Omental fat pad (tissue), 4 donors: ENCODE data around the gene PDZRN4. TPM values are rescaled to one million over a fixed set of nuclear protein-coding genes. Genes with fewer than 3 reads are reported as not detected.
"Not testable (repeated sequence)": the region's sequence is repeated elsewhere in the genome, so short reads cannot be mapped to it uniquely, and the experiment has no call there.

ENCODE experiments used
- ATAC-seq: fragments of 150-250 bp; one replicate; pipeline ENCODE4 v1.9.1; 2016; ENCODE audit warnings: mild to moderate bottlenecking, moderate library complexity; ENCODE audit not compliant: low FRiP score
- DNase-seq: peaks from one replicate; pipeline ENCODE4 v3.0.0-alpha.2; 2019; ENCODE audit warnings: low spot score
- total RNA-seq, 4 donors: library from RNA; depleted of rRNA; stranded (reverse); fragments of >200 nt; gene quantifications; one replicate each; pipeline ENCODE4 v1.1.0, GENCODE V29; 2016
- TF ChIP-seq, protein P1 (sequence below), 3 donors: fragments of 450-650 bp; IDR thresholded peaks; one replicate each; pipeline ENCODE4 v1.5.1; 2016 to 2017; ENCODE audit warnings: antibody characterized with exemption in 3 of 3, mild to moderate bottlenecking in 3 of 3, moderate library complexity in 2 of 3

Gene PDZRN4
- total RNA-seq, 4 donors from 2014 or later: 1.0 to 9.7 (median 4.3) TPM

- TF ChIP-seq, protein P1, sequence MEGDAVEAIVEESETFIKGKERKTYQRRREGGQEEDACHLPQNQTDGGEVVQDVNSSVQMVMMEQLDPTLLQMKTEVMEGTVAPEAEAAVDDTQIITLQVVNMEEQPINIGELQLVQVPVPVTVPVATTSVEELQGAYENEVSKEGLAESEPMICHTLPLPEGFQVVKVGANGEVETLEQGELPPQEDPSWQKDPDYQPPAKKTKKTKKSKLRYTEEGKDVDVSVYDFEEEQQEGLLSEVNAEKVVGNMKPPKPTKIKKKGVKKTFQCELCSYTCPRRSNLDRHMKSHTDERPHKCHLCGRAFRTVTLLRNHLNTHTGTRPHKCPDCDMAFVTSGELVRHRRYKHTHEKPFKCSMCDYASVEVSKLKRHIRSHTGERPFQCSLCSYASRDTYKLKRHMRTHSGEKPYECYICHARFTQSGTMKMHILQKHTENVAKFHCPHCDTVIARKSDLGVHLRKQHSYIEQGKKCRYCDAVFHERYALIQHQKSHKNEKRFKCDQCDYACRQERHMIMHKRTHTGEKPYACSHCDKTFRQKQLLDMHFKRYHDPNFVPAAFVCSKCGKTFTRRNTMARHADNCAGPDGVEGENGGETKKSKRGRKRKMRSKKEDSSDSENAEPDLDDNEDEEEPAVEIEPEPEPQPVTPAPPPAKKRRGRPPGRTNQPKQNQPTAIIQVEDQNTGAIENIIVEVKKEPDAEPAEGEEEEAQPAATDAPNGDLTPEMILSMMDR (IDR thresholded peaks at IDR 0.05): no peak
- DNase-seq: no peak
- ATAC-seq: no peak
These were observed 89.8 kb downstream of the PDZRN4 start for GRCh38 chr12:41277946-41278267.

DNA sequence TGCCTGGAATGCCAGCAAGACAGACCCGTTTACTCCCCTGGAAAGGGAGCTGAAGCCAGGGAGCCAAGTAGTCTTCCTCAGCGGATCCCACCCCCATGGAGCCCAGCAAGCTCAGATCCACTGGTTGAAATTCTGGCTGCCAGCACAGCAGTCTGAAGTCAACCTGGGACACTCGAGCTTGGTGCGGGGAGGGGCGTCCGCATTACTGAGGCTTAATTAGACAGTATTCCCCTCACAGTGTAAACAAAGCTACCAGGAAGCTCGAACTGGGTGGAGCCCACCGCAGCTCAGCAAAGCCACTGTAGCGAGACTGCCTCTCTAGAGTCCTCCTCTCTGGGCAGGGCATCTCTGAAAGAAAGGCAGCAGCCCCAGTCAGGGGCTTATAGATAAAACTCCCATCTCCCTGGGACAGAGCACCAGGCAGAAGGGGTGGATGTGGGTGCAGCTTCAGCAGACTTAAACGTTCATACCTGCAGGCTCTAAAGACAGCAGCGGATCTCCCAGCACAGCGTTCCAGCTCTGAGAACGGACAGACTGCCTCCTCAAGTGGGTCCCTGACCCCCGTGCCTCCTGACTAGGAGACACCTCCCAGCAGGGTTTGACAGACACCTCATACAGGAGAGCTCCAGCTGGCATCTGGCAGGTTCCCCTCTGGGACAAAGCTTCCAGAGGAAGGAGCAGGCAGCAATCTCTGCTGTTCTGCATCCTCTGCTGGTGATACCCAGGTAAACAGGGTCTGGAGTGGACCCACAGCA, 92.4 kb downstream of the PDZRN4 start:
- not testable (repeated sequence) for DNase-seq, ATAC-seq

DNA sequence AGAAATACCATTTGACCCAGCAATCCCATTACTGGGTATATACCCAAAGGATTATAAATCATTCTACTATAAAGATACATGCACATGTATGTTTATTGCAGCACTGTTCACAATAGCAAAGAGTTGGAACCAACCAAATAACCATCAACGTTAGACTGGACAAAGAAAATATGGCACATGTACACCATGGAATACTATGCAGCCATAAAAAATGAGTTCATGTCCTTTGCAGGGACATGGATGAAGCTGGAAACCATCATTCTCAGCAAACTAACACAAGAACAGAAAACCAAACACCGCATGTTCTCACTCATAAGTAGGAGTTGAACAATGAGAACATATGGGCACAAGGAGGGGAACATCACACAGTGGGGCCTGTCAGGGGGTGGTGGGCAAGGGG, 97.3 kb downstream of the PDZRN4 start:
- ATAC-seq, DNase-seq: not testable (repeated sequence)

- DNase-seq: no peak
- no peak for ATAC-seq
- TF ChIP-seq, protein P1 (IDR thresholded peaks at IDR 0.05): no peak
These were observed 98.3 kb downstream of the PDZRN4 start for GRCh38 chr12:41286426-41286825.

GRCh38 chr12:41287500-41288141, 99.5 kb downstream of the PDZRN4 start:
- TF ChIP-seq, protein P1 (IDR thresholded peaks at IDR 0.05): no peak
- ATAC-seq: no peak
- DNase-seq: no peak

DNA sequence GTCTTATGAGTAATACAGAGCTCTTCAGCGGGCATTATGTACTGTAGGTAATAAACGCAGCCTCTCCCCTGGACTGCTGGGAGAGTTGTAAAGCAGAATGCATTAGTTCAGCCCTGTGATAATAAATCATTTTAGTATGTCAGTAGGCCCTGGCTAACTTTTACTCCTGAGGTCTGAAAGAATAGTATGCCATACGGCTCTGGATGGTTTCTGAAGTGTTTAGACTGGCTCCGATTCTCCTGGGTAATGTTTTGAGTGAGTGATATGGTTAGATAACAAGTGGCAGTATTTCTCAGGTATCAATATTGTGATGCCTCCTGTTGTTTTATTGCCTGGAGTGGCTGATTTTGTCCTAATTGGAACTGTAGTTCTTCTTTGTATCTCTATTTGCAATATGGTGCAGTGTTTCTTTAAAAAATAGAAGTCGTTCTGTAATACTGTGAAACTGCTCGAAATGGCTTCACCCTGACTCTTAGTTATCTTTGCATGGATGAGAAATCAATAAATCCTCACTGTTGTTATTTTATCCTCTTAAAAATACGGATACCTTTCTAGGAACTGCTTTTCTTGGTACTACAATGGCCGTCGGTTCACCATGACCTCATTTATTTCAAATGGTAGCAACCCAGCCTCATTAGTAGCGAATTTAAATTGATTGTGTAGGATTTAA, 100.2 kb downstream of the PDZRN4 start:
- DNase-seq (no peak), ATAC-seq (no peak)
- TF ChIP-seq, protein P1 (IDR thresholded peaks at IDR 0.05): no peak

DNA sequence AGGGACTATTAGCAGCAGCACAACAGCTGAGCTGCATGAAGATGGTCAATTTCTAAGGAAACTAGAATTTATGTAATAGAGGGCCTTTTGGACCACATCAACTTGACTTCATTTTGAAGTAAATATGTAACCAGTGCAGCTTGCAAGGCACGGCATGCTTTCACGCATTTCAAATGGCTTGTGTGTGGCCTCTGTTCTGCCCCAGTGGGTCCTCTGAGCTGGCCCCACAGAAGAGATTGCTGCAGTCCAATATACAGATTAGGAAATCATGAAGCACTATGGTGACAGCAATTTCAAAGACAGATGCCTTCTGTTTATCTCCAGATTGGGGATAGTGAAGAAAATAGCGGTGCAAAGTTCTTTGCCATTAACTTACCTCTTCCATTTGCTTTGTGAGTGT, 101.4 kb downstream of the PDZRN4 start:
- TF ChIP-seq, protein P1 (IDR thresholded peaks at IDR 0.05): no peak
- DNase-seq (no peak), ATAC-seq (no peak)

DNA sequence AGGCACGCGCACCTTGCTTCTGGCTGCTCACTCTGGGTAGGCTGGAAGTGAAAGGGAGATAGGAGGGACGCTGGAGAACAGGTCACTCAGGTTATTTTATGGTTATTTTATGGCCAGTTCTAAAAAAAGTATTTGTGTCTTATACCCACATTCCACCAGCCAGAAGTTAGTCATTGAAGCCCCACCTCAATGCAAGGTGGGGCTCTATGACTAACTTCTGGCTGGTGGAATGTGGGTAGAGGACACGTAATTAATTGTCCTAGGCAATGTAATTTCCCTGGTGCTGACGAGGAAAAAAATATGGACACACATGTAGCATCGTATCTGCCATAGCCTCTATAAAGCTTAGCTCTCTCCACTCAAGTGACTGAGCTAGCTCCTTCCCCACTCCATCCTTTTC, 104.9 kb downstream of the PDZRN4 start:
- TF ChIP-seq, protein P1 (IDR thresholded peaks at IDR 0.05): no peak
- DNase-seq: no peak
- no peak for ATAC-seq
